DOHH2 (cell line): ENCODE data around the gene TMC3.

Source experiments
- H3F3A ChIP-seq: fragments of 200-600 bp; sonication (generic), shearing (Covaris generic); 2 replicates; pipeline ENCODE4 v1.6.0; 2016; ENCODE audit warnings: antibody characterized with exemption, mild to moderate bottlenecking; ENCODE audit not compliant: control insufficient read depth, insufficient read depth
- H3K27ac ChIP-seq: fragments of 200-600 bp; sonication (generic); 2 replicates; pipeline ENCODE4 v1.5.1; 2014; ENCODE audit warnings: low read depth, mild to moderate bottlenecking, low read length, moderate library complexity
- H3K27me3 ChIP-seq: fragments of 200-600 bp; sonication (generic); 2 replicates; pipeline ENCODE4 v1.6.1; 2014; ENCODE audit warnings: mild to moderate bottlenecking, low read length, mixed read lengths; ENCODE audit not compliant: control insufficient read depth
- H3K36me3 ChIP-seq: fragments of 200-600 bp; sonication (generic); 2 replicates; pipeline ENCODE4 v1.6.1; 2014; ENCODE audit warnings: mild to moderate bottlenecking, low read length, moderate library complexity, mixed read lengths; ENCODE audit not compliant: control insufficient read depth
- H3K4me1 ChIP-seq: fragments of 200-600 bp; sonication (generic); 2 replicates; pipeline ENCODE4 v1.6.1; 2014; ENCODE audit warnings: mild to moderate bottlenecking, low read length, mixed read lengths; ENCODE audit not compliant: control insufficient read depth
- H3K4me2 ChIP-seq: fragments of 200-600 bp; sonication (generic); 2 replicates; pipeline ENCODE4 v1.6.0; 2014; ENCODE audit warnings: mild to moderate bottlenecking, low read length, moderate library complexity
- H3K4me3 ChIP-seq: fragments of 200-600 bp; sonication (generic); 2 replicates; pipeline ENCODE4 v1.5.1; 2014; ENCODE audit warnings: mild to moderate bottlenecking, low read length, mixed read lengths
- H3K79me2 ChIP-seq: fragments of 200-600 bp; sonication (generic); 2 replicates; pipeline ENCODE4 v1.6.1; 2014; ENCODE audit warnings: mild to moderate bottlenecking, low read length, mixed read lengths; ENCODE audit not compliant: control insufficient read depth
- H3K9me2 ChIP-seq: fragments of 200-600 bp; sonication (generic); replicated peaks from 2 replicates; pipeline ENCODE4 v1.6.1; 2014; ENCODE audit warnings: mild to moderate bottlenecking, low read length, mixed read lengths; ENCODE audit not compliant: control insufficient read depth
- H3K9me3 ChIP-seq: fragments of 200-600 bp; sonication (generic); 2 replicates; pipeline ENCODE4 v1.6.1; 2014; ENCODE audit warnings: antibody characterized with exemption, low read length, mixed read lengths; ENCODE audit not compliant: control insufficient read depth, insufficient read depth
- H4K20me1 ChIP-seq: fragments of 200-600 bp; sonication (generic); 2 replicates; pipeline ENCODE4 v1.6.0; 2014; ENCODE audit warnings: low read depth, mild to moderate bottlenecking, antibody characterized with exemption, low read length, moderate library complexity; ENCODE audit not compliant: control insufficient read depth, insufficient read depth
- EZH2phosphoT487 ChIP-seq: fragments of 200-600 bp; sonication (generic); IDR thresholded peaks from 2 replicates; pipeline ENCODE4 v1.6.1; 2017; ENCODE audit warnings: borderline replicate concordance, mild to moderate bottlenecking, antibody characterized with exemption, low read length, moderate library complexity, mixed read lengths
- TF ChIP-seq, protein P1 (sequence below): fragments of 200-600 bp; sonication (generic); IDR thresholded peaks from one replicate; pipeline ENCODE4 v1.5.1; 2014; ENCODE audit warnings: antibody characterized with exemption, mild to moderate bottlenecking, low read depth, low read length; ENCODE audit not compliant: poor library complexity, severe bottlenecking

TMC3 gene

DNA sequence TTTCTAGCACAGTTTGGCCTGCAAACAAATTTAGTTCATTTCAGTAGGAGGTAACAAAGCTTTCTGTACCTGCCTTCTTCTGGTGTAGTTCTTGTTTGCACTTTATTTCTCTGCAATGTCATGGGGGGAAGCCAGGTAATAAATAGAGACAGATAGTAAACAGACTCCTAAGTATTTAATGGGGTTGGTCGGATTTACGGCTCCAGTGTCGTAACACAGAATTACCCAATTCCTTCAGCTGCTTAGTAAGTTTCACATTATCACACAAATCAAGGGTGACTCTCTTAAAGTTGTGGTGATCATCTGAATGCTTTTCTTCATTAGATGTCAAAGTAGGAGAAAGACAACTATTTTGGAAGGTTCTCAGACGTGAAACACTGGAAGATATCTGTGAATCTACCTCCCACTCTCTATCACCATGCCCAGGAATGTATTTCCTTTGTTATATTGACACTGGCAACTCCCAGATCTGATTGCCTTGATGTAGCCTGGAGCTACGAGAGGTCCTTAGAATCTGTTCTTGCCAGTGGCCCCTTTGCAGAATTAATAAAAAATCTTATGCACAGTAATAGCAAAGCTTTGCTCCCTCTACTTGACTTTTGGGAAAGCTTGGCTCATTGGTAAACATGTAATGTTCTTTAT is 25.0 kb upstream of the TMC3 start:
- no peaks in the 10 kb centered on the region for H3K4me1 ChIP-seq
- H3K27me3 ChIP-seq, result peaks cover 39% of the 10 kb centered on the region
- H3K9me2 ChIP-seq, result no peaks in the 10 kb centered on the region
- no peaks in the 10 kb centered on the region for H4K20me1 ChIP-seq
- no peaks in the 10 kb centered on the region for H3K79me2 ChIP-seq
- TF ChIP-seq EZH2phosphoT487, result no peak
- TF ChIP-seq, protein P1, sequence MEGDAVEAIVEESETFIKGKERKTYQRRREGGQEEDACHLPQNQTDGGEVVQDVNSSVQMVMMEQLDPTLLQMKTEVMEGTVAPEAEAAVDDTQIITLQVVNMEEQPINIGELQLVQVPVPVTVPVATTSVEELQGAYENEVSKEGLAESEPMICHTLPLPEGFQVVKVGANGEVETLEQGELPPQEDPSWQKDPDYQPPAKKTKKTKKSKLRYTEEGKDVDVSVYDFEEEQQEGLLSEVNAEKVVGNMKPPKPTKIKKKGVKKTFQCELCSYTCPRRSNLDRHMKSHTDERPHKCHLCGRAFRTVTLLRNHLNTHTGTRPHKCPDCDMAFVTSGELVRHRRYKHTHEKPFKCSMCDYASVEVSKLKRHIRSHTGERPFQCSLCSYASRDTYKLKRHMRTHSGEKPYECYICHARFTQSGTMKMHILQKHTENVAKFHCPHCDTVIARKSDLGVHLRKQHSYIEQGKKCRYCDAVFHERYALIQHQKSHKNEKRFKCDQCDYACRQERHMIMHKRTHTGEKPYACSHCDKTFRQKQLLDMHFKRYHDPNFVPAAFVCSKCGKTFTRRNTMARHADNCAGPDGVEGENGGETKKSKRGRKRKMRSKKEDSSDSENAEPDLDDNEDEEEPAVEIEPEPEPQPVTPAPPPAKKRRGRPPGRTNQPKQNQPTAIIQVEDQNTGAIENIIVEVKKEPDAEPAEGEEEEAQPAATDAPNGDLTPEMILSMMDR, result no peak
- H3K36me3 ChIP-seq, result no peaks in the 10 kb centered on the region
- no peaks in the 10 kb centered on the region for H3K9me3 ChIP-seq
- no peak overlapping the region for H3K27ac ChIP-seq
- H3F3A ChIP-seq, result no peaks in the 10 kb centered on the region
- no peak overlapping the region for H3K4me3 ChIP-seq
- H3K4me2 ChIP-seq, result no peak overlapping the region

DNA sequence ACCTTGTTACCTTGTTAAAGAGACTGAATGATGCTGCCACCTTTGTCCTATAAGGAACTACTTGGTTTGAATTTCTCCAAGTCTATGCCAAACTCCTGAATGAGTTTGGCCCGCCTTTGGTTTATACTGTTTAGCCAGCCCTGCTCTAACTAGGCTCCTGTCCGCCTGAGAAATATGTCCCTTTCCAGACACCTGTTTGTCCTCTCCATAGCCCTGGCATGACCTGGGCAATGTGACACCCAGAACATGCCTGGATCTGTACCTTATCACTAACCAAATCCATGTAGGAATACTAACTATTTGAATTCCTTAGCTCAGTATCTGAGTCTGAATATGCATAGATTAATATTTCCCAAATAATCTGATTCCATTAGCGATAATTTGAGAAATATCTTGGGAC is 24.4 kb upstream of the TMC3 start:
- H3K9me3 ChIP-seq, result no peaks in the 10 kb centered on the region
- TF ChIP-seq, protein P1, result no peak
- no peak for TF ChIP-seq EZH2phosphoT487
- H3K27me3 ChIP-seq, result peaks cover 41% of the 10 kb centered on the region
- H3F3A ChIP-seq, result no peaks in the 10 kb centered on the region
- no peaks in the 10 kb centered on the region for H3K9me2 ChIP-seq
- no peak overlapping the region for H3K27ac ChIP-seq
- H4K20me1 ChIP-seq, result no peaks in the 10 kb centered on the region
- H3K4me3 ChIP-seq, result no peak overlapping the region
- H3K36me3 ChIP-seq, result no peaks in the 10 kb centered on the region
- H3K4me2 ChIP-seq, result no peak overlapping the region
- no peaks in the 10 kb centered on the region for H3K4me1 ChIP-seq
- H3K79me2 ChIP-seq, result no peaks in the 10 kb centered on the region

DNA sequence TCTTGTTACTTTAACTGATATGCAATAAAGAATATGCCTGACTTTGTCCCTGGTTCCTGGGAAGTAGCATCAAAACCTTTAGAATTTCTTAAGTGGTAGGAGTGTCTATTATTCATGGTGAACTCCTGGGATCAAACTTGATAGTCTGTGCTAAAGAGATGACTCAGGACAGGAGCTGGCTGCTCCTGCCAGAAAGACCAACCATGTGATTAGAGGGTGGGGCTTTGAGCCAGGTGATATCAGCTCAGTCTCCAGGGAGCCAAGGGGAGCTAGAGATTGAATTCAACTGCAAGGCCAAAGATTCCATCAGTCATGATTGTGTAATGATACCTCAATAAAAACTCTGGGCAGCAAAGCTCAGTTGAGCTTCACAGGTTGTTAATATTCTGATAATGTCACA is 20.6 kb upstream of the TMC3 start:
- H3K79me2 ChIP-seq, result no peaks in the 10 kb centered on the region
- H3K27ac ChIP-seq, result no peak overlapping the region
- no peak overlapping the region for H3K4me2 ChIP-seq
- no peaks in the 10 kb centered on the region for H3K36me3 ChIP-seq
- no peaks in the 10 kb centered on the region for H4K20me1 ChIP-seq
- H3K27me3 ChIP-seq, result peaks cover 43% of the 10 kb centered on the region
- H3K4me1 ChIP-seq, result no peaks in the 10 kb centered on the region
- no peaks in the 10 kb centered on the region for H3F3A ChIP-seq
- no peaks in the 10 kb centered on the region for H3K9me3 ChIP-seq
- TF ChIP-seq EZH2phosphoT487, result no peak
- TF ChIP-seq, protein P1, result no peak
- no peaks in the 10 kb centered on the region for H3K9me2 ChIP-seq
- H3K4me3 ChIP-seq, result no peak overlapping the region
